SU-DHL-6 (cell line): Measurements from ENCODE around the gene ZNF18.

Experiments used
- H2AFZ ChIP-seq: fragments of 200-600 bp; sonication (generic); 2 replicates; pipeline ENCODE4 v1.6.1; 2014; ENCODE audit warnings: low read depth, mild to moderate bottlenecking, moderate library complexity, mixed read lengths, antibody characterized with exemption, low read length; ENCODE audit not compliant: severe bottlenecking
- H3F3A ChIP-seq: fragments of 200-600 bp; shearing (Covaris generic); 2 replicates; pipeline ENCODE4 v1.6.0; 2016; ENCODE audit warnings: antibody characterized with exemption, mild to moderate bottlenecking; ENCODE audit not compliant: insufficient read depth
- H3K27ac ChIP-seq: fragments of 200-600 bp; sonication (generic); 2 replicates; pipeline ENCODE4 v1.5.1; 2016; ENCODE audit warnings: low read depth, mild to moderate bottlenecking, low read length, moderate library complexity, mixed read lengths
- H3K27me3 ChIP-seq: fragments of 200-600 bp; sonication (generic), shearing (Covaris generic); 2 replicates; pipeline ENCODE4 v1.6.0; 2014; ENCODE audit warnings: mild to moderate bottlenecking, low read length
- H3K36me3 ChIP-seq: fragments of 200-600 bp; sonication (generic); 2 replicates; pipeline ENCODE4 v1.6.1; 2014; ENCODE audit warnings: mild to moderate bottlenecking, low read length, mixed read lengths
- H3K4me2 ChIP-seq: fragments of 300-600, 200-600 bp; shearing (Covaris generic), sonication (generic); 2 replicates; pipeline ENCODE4 v1.6.0; 2014; ENCODE audit warnings: low read length, low read depth, mild to moderate bottlenecking; ENCODE audit not compliant: poor library complexity, severe bottlenecking
- H3K4me3 ChIP-seq: fragments of 200-600 bp; sonication (generic); 2 replicates; pipeline ENCODE4 v1.5.1; 2014; ENCODE audit warnings: antibody characterized with exemption, low read length, mild to moderate bottlenecking, mixed read lengths; ENCODE audit not compliant: insufficient read depth, poor library complexity, severe bottlenecking
- H3K79me2 ChIP-seq: fragments of 200-600 bp; sonication (generic); 2 replicates; pipeline ENCODE4 v1.6.1; 2014; ENCODE audit warnings: mild to moderate bottlenecking, low read length, moderate library complexity; ENCODE audit not compliant: insufficient read depth
- H3K9ac ChIP-seq: fragments of 200-600 bp; sonication (generic); 2 replicates; pipeline ENCODE4 v1.7.0; 2014; ENCODE audit warnings: mild to moderate bottlenecking, low read length
- H3K9me2 ChIP-seq: fragments of 200-600 bp; sonication (generic); replicated peaks from 2 replicates; pipeline ENCODE4 v1.6.1; 2014; ENCODE audit warnings: low read length; ENCODE audit not compliant: insufficient read depth
- H3K9me3 ChIP-seq: fragments of 200-600 bp; sonication (generic); 2 replicates; pipeline ENCODE4 v1.6.1; 2014; ENCODE audit warnings: low read length, mixed read lengths; ENCODE audit not compliant: insufficient read depth
- H4K20me1 ChIP-seq: fragments of 200-600 bp; sonication (generic); 2 replicates; pipeline ENCODE4 v1.6.1; 2014; ENCODE audit warnings: low read depth, mild to moderate bottlenecking, antibody characterized with exemption, low read length, moderate library complexity, mixed read lengths
- CTCF ChIP-seq: fragments of 200-600 bp; sonication (generic); IDR thresholded peaks from one replicate; pipeline ENCODE4 v1.5.1; 2017; ENCODE audit warnings: antibody characterized with exemption, mild to moderate bottlenecking, low read length, moderate library complexity; ENCODE audit not compliant: insufficient read depth, poor library complexity, severe bottlenecking
- EZH2phosphoT487 ChIP-seq: fragments of 200-600 bp; sonication (generic), shearing (Covaris generic); conservative IDR thresholded peaks from 2 replicates; pipeline ENCODE4 v1.6.1; 2018; ENCODE audit warnings: mild to moderate bottlenecking, antibody characterized with exemption, low read length, moderate library complexity, mixed read lengths

Gene ZNF18

GRCh38 chr17:12024327-12024726, 27.1 kb upstream of the ZNF18 start:
- no peak overlapping the region for H2AFZ ChIP-seq
- H3K27me3 ChIP-seq, result no peaks in the 10 kb centered on the region
- no peaks in the 10 kb centered on the region for H3K9me2 ChIP-seq
- H3K4me3 ChIP-seq, result no peak overlapping the region
- H3K9me3 ChIP-seq, result no peaks in the 10 kb centered on the region
- peaks cover 39% of the 10 kb centered on the region for H4K20me1 ChIP-seq
- peaks cover 17% of the 10 kb centered on the region for H3K79me2 ChIP-seq
- H3K4me2 ChIP-seq, result no peak overlapping the region
- no peaks in the 10 kb centered on the region for H3K36me3 ChIP-seq
- TF ChIP-seq EZH2phosphoT487 (no peak), CTCF (no peak)
- H3F3A ChIP-seq, result 0 out of 2 replicates have a peak, but pooled peaks cover 6% of the 10 kb centered on the region
- H3K9ac ChIP-seq, result no peak overlapping the region
- no peak overlapping the region for H3K27ac ChIP-seq

GRCh38 chr17:12022310-12022709, 25.0 kb upstream of the ZNF18 start:
- Histone ChIP-seq H3K27me3 (no peaks in the 10 kb centered on the region), H3K9ac (no peak overlapping the region)

GRCh38 chr17:12021623-12022140, 24.4 kb upstream of the ZNF18 start:
- Histone ChIP-seq H3K9me2 (no peaks in the 10 kb centered on the region), H3K4me3 (peak overlapping the region; percentile 85), H3K9me3 (no peaks in the 10 kb centered on the region), H2AFZ (peak overlapping the region; percentile 42), H3K36me3 (no peaks in the 10 kb centered on the region), H3K79me2 (peaks cover 17% of the 10 kb centered on the region), H3K27ac (no peak overlapping the region), H4K20me1 (peaks cover 29% of the 10 kb centered on the region), H3K9ac (peak overlapping the region; percentile 85), H3K4me2 (peak overlapping the region; percentile 52), H3K27me3 (no peaks in the 10 kb centered on the region), H3F3A (0 out of 2 replicates have a peak, but pooled peaks cover 6% of the 10 kb centered on the region)
- TF ChIP-seq EZH2phosphoT487, result no peak
- no peak for TF ChIP-seq CTCF

More at GRCh38 chr17:12022310-12022709, 25.0 kb upstream of the ZNF18 start:
- peaks cover 35% of the 10 kb centered on the region for H4K20me1 ChIP-seq
- no peak overlapping the region for H3K27ac ChIP-seq
- no peaks in the 10 kb centered on the region for H3K36me3 ChIP-seq
- H3K4me3 ChIP-seq, result no peak overlapping the region
- peak overlapping the region; percentile 52 for H3K4me2 ChIP-seq
- H3K9me2 ChIP-seq, result no peaks in the 10 kb centered on the region
- H2AFZ ChIP-seq, result no peak overlapping the region
- H3K9me3 ChIP-seq, result no peaks in the 10 kb centered on the region
- TF ChIP-seq CTCF, result no peak
- no peak for TF ChIP-seq EZH2phosphoT487
- peaks cover 17% of the 10 kb centered on the region for H3K79me2 ChIP-seq
- 0 out of 2 replicates have a peak, but pooled peaks cover 6% of the 10 kb centered on the region for H3F3A ChIP-seq
